Small intestine (tissue), 7 donors: ENCODE data around the gene GBP3. TPM values are rescaled to one million over a fixed set of nuclear protein-coding genes. Genes with fewer than 3 reads are reported as not detected.

Experiments
- DNase-seq, 2 donors: peaks; one replicate each; pipeline versions ENCODE4 v3.0.0 to v3.0.0-alpha.2; 2013
- FAIRE-seq: peaks from 2 replicates; lab custom pipeline; 2012; peaks lifted over from hg19 to GRCh38; lab: Jason Lieb, UNC
- H3K27ac ChIP-seq, 3 donors: one replicate each; pipeline ENCODE4 v1.5.1; 2013; ENCODE audit warnings: low read length in 2 of 3, mild to moderate bottlenecking in 2 of 3, control low read depth in 1 of 3, inconsistent platforms in 1 of 3, low read depth in 1 of 3, moderate library complexity in 1 of 3
- H3K27me3 ChIP-seq, 3 donors: one replicate each; pipeline ENCODE4 v1.6.1; 2013; ENCODE audit warnings: low read length in 3 of 3, inconsistent platforms in 1 of 3; ENCODE audit not compliant: control insufficient read depth in 3 of 3, insufficient read depth in 3 of 3
- H3K36me3 ChIP-seq, 3 donors: one replicate each; pipeline ENCODE4 v1.6.1; 2013; ENCODE audit warnings: low read length in 3 of 3, inconsistent platforms in 1 of 3, low read depth in 1 of 3, mild to moderate bottlenecking in 1 of 3, moderate library complexity in 1 of 3; ENCODE audit not compliant: control insufficient read depth in 3 of 3, insufficient read depth in 2 of 3
- H3K4me1 ChIP-seq, 3 donors: one replicate each; pipeline ENCODE4 v1.6.1; 2013; ENCODE audit warnings: low read length in 2 of 3, inconsistent platforms in 1 of 3, low read depth in 1 of 3, mild to moderate bottlenecking in 1 of 3, moderate library complexity in 1 of 3; ENCODE audit not compliant: control insufficient read depth in 3 of 3, insufficient read depth in 2 of 3
- H3K4me3 ChIP-seq, 3 donors: one replicate each; pipeline ENCODE4 v1.5.1; 2013; ENCODE audit warnings: low read length in 3 of 3, control low read depth in 1 of 3, inconsistent platforms in 1 of 3, low read depth in 1 of 3, mild to moderate bottlenecking in 1 of 3, moderate library complexity in 1 of 3
- H3K9me3 ChIP-seq, 2 donors: one replicate each; pipeline ENCODE4 v1.6.1; 2013; ENCODE audit warnings: low read depth in 1 of 2, low read length in 1 of 2; ENCODE audit not compliant: control insufficient read depth in 2 of 2, insufficient read depth in 1 of 2
- WGBS, 3 donors: extraction: QIAGEN DNeasy Blood & Tissue Kit; methylation state at CpG; one replicate each; pipeline ENCODE4 v1.1.7; 2013; 5-methylcytosine and 5-hydroxymethylcytosine counted together
- polyA plus RNA-seq, 4 donors: library from polyadenylated mRNA; stranded (reverse) in 3 of 4; unstranded in 1 of 4; fragments of 200-250 nt in 3 of 4; fragments of 120-200 nt in 1 of 4; gene quantifications; one replicate each; pipeline versions ENCODE4 v1.2.1 to v1.2.3, GENCODE V29; 2013
- donor health status: healthy with polysubstance abuse.
- donor health status: control.
- donor health status: control.
- donor health status: Bipolar disorder and iron deficiency.
- donor health status: healthy.

Gene GBP3
- polyA plus RNA-seq, 4 donors = 13.8 to 119 (median 46.5) TPM

GRCh38 chr1:88961081-88961480 lies 61.6 kb downstream of the GBP3 start:
- Histone ChIP-seq H3K4me3 (no peak overlapping the region), H3K27me3 (no peaks in the 10 kb centered on the region), H3K4me1 (no peaks in the 10 kb centered on the region), H3K27ac (no peak overlapping the region), H3K36me3 (peaks cover 5 to 15% (median 12%) of the 10 kb centered on the region in 3 donors), H3K9me3 (no peaks in the 10 kb centered on the region)
- 51 to 95% (median 56%) methylated on average over 1 of the region's 1 CpG for WGBS, 3 donors
- DNase-seq (no peak), FAIRE-seq (no peak)

Other genes starting within 250 kb of the GBP3 start
- gene GTF2B, start 131.3 kb downstream of the GBP3 start, polyA plus RNA-seq = 10 to 100 TPM; 23.1 to 44.6 (median 37.5) TPM
- 10 to 100 TPM; 21.5 to 41.1 (median 25.5) TPM for gene KYAT3, start 30.2 kb downstream of the GBP3 start, polyA plus RNA-seq
- gene RBMXL1, start 30.2 kb downstream of the GBP3 start, polyA plus RNA-seq = 1 to 10 TPM; 2.5 to 9.9 (median 4.1) TPM
- 10 to 100 TPM; 12.2 to 22.2 (median 20.3) TPM for gene GBP1, start 42.3 kb upstream of the GBP3 start, polyA plus RNA-seq
- gene GBP2, start 103.2 kb upstream of the GBP3 start, polyA plus RNA-seq = 10 to 100 TPM; 44.9 to 90.8 (median 63.2) TPM
- gene GBP7, start 153.1 kb upstream of the GBP3 start, polyA plus RNA-seq = under 1 TPM in 1 of 4 donors, not detected in 3; 0.09 TPM
- gene GBP4, start 176.1 kb upstream of the GBP3 start, polyA plus RNA-seq = 10 to 100 TPM in 1 of 4 donors, 1 to 10 TPM in 3; 2.5 to 15.7 (median 6.4) TPM
- 1 to 10 TPM in 3 of 4 donors, under 1 TPM in 1; 0.67 to 3.8 (median 1.8) TPM for gene GBP5, start 250.0 kb upstream of the GBP3 start, polyA plus RNA-seq